ENCODE measurements around the gene VDAC1. TPM values are rescaled to one million over a fixed set of nuclear protein-coding genes. Genes with fewer than 3 reads are reported as not detected.

VDAC1 gene
- total and polyA plus RNA-seq, 2 donors (not counting 1 experiment from before 2014, with no cell fraction given), result 27.8 to 60.7 TPM

GRCh38 chr5:133952729-133953567 is 51.8 kb downstream of the VDAC1 start:
- ChIA-PET CTCF (interaction anchor here (1.5 to 1.8 kb wide), 3 partner anchors 14 to 529 kb away, joined by 4 to 5 read pairs (median 4); no protein-coding TSS in a partner anchor), POLR2A (interaction anchor here (1.6 kb wide), 1 partner anchor 18 kb away, joined by 4 read pairs; no protein-coding TSS in a partner anchor)
- DNase-seq, result no peak
- H3K4me2 ChIP-seq (replicated peaks; ENCODE audit: low read depth, low read length, poor library complexity, severe bottlenecking), result no peak overlapping the region
- peaks cover 0 to 12% of the 10 kb centered on the region in 2 experiments for H3K36me3 ChIP-seq (replicated peaks in 1 of 2; ENCODE audit: control extremely low read depth in 1 of 2, control insufficient read depth in 1 of 2, extremely low read depth in 1 of 2, insufficient read depth in 2 of 2, low read length in 1 of 2)
- 97% methylated on average over 7 of the region's 10 CpGs for WGBS (ENCODE audit: insufficient coverage)
- H3K9ac ChIP-seq (ENCODE audit: low read length), result no peak overlapping the region
- H3K4me1 ChIP-seq (ENCODE audit: control insufficient read depth in 2 of 2, insufficient read depth in 2 of 2, low read length in 2 of 2), result peaks cover 14 to 15% of the 10 kb centered on the region in 2 donors
- H3K27ac Mint-ChIP-seq, result peak overlapping the region; percentile 70
- no peak overlapping the region for H2AFZ ChIP-seq (ENCODE audit: insufficient read depth, low read depth, low read length, poor library complexity, severe bottlenecking)
- intact Hi-C loops (cut with micrococcal nuclease), result no loop called here
- no peaks in the 10 kb centered on the region for H3K27me3 Mint-ChIP-seq
- H3K9me3 ChIP-seq (ENCODE audit: control extremely low read depth in 1 of 3, control insufficient read depth in 2 of 3, insufficient read depth in 1 of 3, low read length in 2 of 3), result no peaks in the 10 kb centered on the region
- no peak overlapping the region for H3K4me3 ChIP-seq (ENCODE audit: control extremely low read depth in 1 of 5, extremely low read depth in 1 of 5, insufficient read depth in 1 of 5, low read depth in 2 of 5, low read length in 4 of 5)
- no peaks in the 10 kb centered on the region for H3K79me2 ChIP-seq (ENCODE audit: control insufficient read depth, insufficient read depth, low read length)
- H3K4me3 Mint-ChIP-seq, result no peak overlapping the region
- no peaks in the 10 kb centered on the region for H4K20me1 ChIP-seq (ENCODE audit: control insufficient read depth, insufficient read depth, low read length, poor library complexity, severe bottlenecking)
- H3K27ac ChIP-seq (ENCODE audit: low read length in 2 of 2), result no peak overlapping the region
- ATAC-seq (ENCODE audit: low read depth), result no peak
- TF ChIP-seq EZH2 (IDR thresholded peaks at IDR 0.05; ENCODE audit: borderline replicate concordance, insufficient read depth, low read depth, low read length, poor library complexity, severe bottlenecking), result no peak
- TF ChIP-seq CTCF (IDR thresholded peaks at IDR 0.05), result no peak
- peaks cover 13% of the 10 kb centered on the region for H3K4me1 Mint-ChIP-seq
- no peaks in the 10 kb centered on the region for H3K27me3 ChIP-seq (replicated peaks in 1 of 4; ENCODE audit: control extremely low read depth in 1 of 4, control insufficient read depth in 3 of 4, insufficient read depth in 4 of 4, low read length in 3 of 4)
- H3K9me3 Mint-ChIP-seq (ENCODE audit: insufficient read depth), result no peaks in the 10 kb centered on the region
